CD4-positive, alpha-beta memory T cell (primary cell): ENCODE data around the gene SLC25A25. TPM values are rescaled to one million over a fixed set of nuclear protein-coding genes. Genes with fewer than 3 reads are reported as not detected.
A peak's percentile ranks its signal among the peaks of the same experiment; 100 is the strongest.
"Not testable (repeated sequence)": the region's sequence is repeated elsewhere in the genome, so short reads cannot be mapped to it uniquely, and the experiment has no call there.

Experiments used
- CTCF ChIA-PET: fragments of 350-600 bp; sonication (Branson Sonifier 250); formaldehyde crosslinking; loops from one replicate; lab custom pipeline; 2021; ENCODE audit warnings: inconsistent platforms; ENCODE audit not compliant: partially characterized antibody; lab: Charles Lee
- POLR2A ChIA-PET: fragments of 350-600 bp; sonication (Branson Sonifier 250); formaldehyde crosslinking; loops from one replicate; lab custom pipeline; 2021; ENCODE audit not compliant: partially characterized antibody; lab: Charles Lee
- DNase-seq, 5 donors: peaks; one replicate each; pipeline versions ENCODE4 v3.0.0 to v3.0.0-alpha.2; 2020 to 2022; ENCODE audit warnings: mixed read lengths in 1 of 5
- H3K27ac ChIP-seq: one replicate; pipeline ENCODE4 v1.7.0; 2013; ENCODE audit warnings: low read depth, low read length
- H3K27me3 ChIP-seq: 2 replicates; pipeline ENCODE4 v1.7.0; 2013; ENCODE audit warnings: mild to moderate bottlenecking, low read length, moderate library complexity; ENCODE audit not compliant: insufficient read depth
- H3K36me3 ChIP-seq: 2 replicates; pipeline ENCODE4 v1.7.0; 2013; ENCODE audit warnings: mild to moderate bottlenecking, low read length, moderate library complexity; ENCODE audit not compliant: insufficient read depth
- H3K4me1 ChIP-seq: 2 replicates; pipeline ENCODE4 v1.7.0; 2013; ENCODE audit warnings: mild to moderate bottlenecking, low read length, moderate library complexity; ENCODE audit not compliant: insufficient read depth
- H3K4me3 ChIP-seq, 2 donors: one replicate each; pipeline ENCODE4 v1.7.0; 2013; ENCODE audit warnings: low read length in 2 of 2, mild to moderate bottlenecking in 1 of 2
- H3K9me3 ChIP-seq, 2 donors: one replicate each; pipeline ENCODE4 v1.7.0; 2013; ENCODE audit warnings: low read length in 2 of 2, control low read depth in 1 of 2; ENCODE audit not compliant: control insufficient read depth in 1 of 2
- H3K27ac Mint-ChIP-seq, 7 donors: one replicate each; pipeline ENCODE4 v1.8.0; 2020 to 2021; ENCODE audit warnings: mixed read lengths in 7 of 7, mild to moderate bottlenecking in 6 of 7, inconsistent platforms in 3 of 7, moderate library complexity in 3 of 7
- H3K27me3 Mint-ChIP-seq, 2 donors: one replicate each; pipeline ENCODE4 v1.8.0; 2020 to 2021; ENCODE audit warnings: mixed read lengths in 2 of 2
- H3K36me3 Mint-ChIP-seq, 2 donors: one replicate each; pipeline ENCODE4 v1.8.0; 2020 to 2021; ENCODE audit warnings: mixed read lengths in 2 of 2, inconsistent platforms in 1 of 2, mild to moderate bottlenecking in 1 of 2
- H3K4me1 Mint-ChIP-seq, 4 donors: one replicate each; pipeline ENCODE4 v1.8.0; 2020 to 2021; ENCODE audit warnings: mixed read lengths in 4 of 4, mild to moderate bottlenecking in 1 of 4
- H3K4me3 Mint-ChIP-seq, 8 donors: one replicate each; pipeline ENCODE4 v1.8.0; 2020 to 2021; ENCODE audit warnings: mixed read lengths in 8 of 8, mild to moderate bottlenecking in 7 of 8, moderate library complexity in 6 of 8, inconsistent platforms in 3 of 8
- H3K9me3 Mint-ChIP-seq, 8 donors: one replicate each; pipeline ENCODE4 v1.8.0; 2020 to 2021; ENCODE audit warnings: mixed read lengths in 8 of 8, mild to moderate bottlenecking in 5 of 8, inconsistent platforms in 3 of 8, moderate library complexity in 1 of 8
- intact Hi-C: fragments of 100-400 bp; cut with micrococcal nuclease; formaldehyde crosslinking; loops from one replicate; pipeline ENCODE4 v1.15.1; 2023
- polyA plus RNA-seq, 2 donors: library from polyadenylated mRNA; unstranded; fragments of 300-500 nt; fragmentation: Illumina TruSeq; gene quantifications; one replicate each; pipeline ENCODE4 v1.2.3, GENCODE V29; 2021
- total RNA-seq, 2 experiments: library from RNA; stranded (reverse); gene quantifications; one replicate each; pipeline ENCODE4 v1.2.3, GENCODE V29; 2021

SLC25A25 gene
- total and polyA plus RNA-seq, 4 experiments from 2014 or later: 13.4 to 26.9 (median 19.8) TPM

- Histone ChIP-seq H3K4me1 (peaks cover 37% of the 10 kb centered on the region), H3K4me3 (peak overlapping the region; percentile 86 to 95), H3K9me3 (no peaks in the 10 kb centered on the region), H3K36me3 (peaks cover 12% of the 10 kb centered on the region), H3K27me3 (no peaks in the 10 kb centered on the region), H3K27ac (peak overlapping the region; percentile 81)
- Mint-ChIP-seq H3K4me1 (peaks cover 24 to 46% (median 33%) of the 10 kb centered on the region in 4 donors), H3K27ac (peak overlapping the region; percentile 98 to 100 (median 99)), H3K36me3 (peaks cover 0 to 20% of the 10 kb centered on the region in 2 donors), H3K9me3 (peaks cover 0 to 2% (median 0%) of the 10 kb centered on the region in 8 donors), H3K4me3 (peak overlapping the region; percentile 96 to 100 (median 99)), H3K27me3 (peaks cover 0 to 2% of the 10 kb centered on the region in 2 donors)
- ChIA-PET CTCF (interaction anchor here (0.6 to 2.2 kb wide), 8 partner anchors 10 to 665 kb away, joined by 3 to 10 read pairs (median 6); no protein-coding TSS in a partner anchor), POLR2A (interaction anchor here (0.6 to 2.5 kb wide), 15 partner anchors 8 to 520 kb away, joined by 3 to 21 read pairs (median 5); partner anchors contain the start of genes BBLN, GOLGA2, NAIF1 and SLC25A25)
- peak; percentile 90 to 94 (median 93) for DNase-seq
- intact Hi-C loops: loop anchor here (1.0 to 10.0 kb wide), 7 partner anchors 11 to 393 kb away; partner anchors contain the start of genes BBLN, CIZ1, COQ4 and NAIF1
Observed at GRCh38 chr9:128127990-128128835, 60.2 kb downstream of the SLC25A25 start.

GRCh38 chr9:128128836-128129590, 61.0 kb downstream of the SLC25A25 start:
- Histone ChIP-seq H3K4me3 (peak overlapping the region; percentile 86 to 95), H3K36me3 (peaks cover 6% of the 10 kb centered on the region), H3K9me3 (no peaks in the 10 kb centered on the region), H3K27ac (peak overlapping the region; percentile 81), H3K27me3 (no peaks in the 10 kb centered on the region), H3K4me1 (peaks cover 37% of the 10 kb centered on the region)
- CTCF ChIA-PET: interaction anchor here (0.6 to 2.2 kb wide), 9 partner anchors 11 to 666 kb away, joined by 3 to 10 read pairs (median 6); no protein-coding TSS in a partner anchor
- Mint-ChIP-seq H3K4me3 (peak overlapping the region; percentile 96 to 100 (median 99)), H3K27me3 (peaks cover 0 to 2% of the 10 kb centered on the region in 2 donors), H3K4me1 (peaks cover 24 to 46% (median 33%) of the 10 kb centered on the region in 4 donors), H3K27ac (peak overlapping the region; percentile 74 to 100 (median 95)), H3K9me3 (peaks cover 0 to 2% (median 0%) of the 10 kb centered on the region in 8 donors), H3K36me3 (peaks cover 0 to 15% of the 10 kb centered on the region in 2 donors)
- DNase-seq: peak in 1 of 5 donors; percentile 11
- POLR2A ChIA-PET: interaction anchor here (0.6 to 2.5 kb wide), 12 partner anchors 9 to 521 kb away, joined by 3 to 21 read pairs (median 6); partner anchors contain the start of genes BBLN, GOLGA2, NAIF1 and SLC25A25
- intact Hi-C loops: loop anchor here (1.0 to 10.0 kb wide), 7 partner anchors 12 to 394 kb away; partner anchors contain the start of genes BBLN, CIZ1, COQ4 and NAIF1

- intact Hi-C loops: loop anchor here (10.0 kb wide), 1 partner anchor 395 kb away; the partner anchor contains the start of gene TOR2A
- H3K27me3 Mint-ChIP-seq, H3K36me3 ChIP-seq, H3K27ac ChIP-seq, H3K27me3 ChIP-seq, H3K9me3 Mint-ChIP-seq, H3K4me3 ChIP-seq, H3K9me3 ChIP-seq: not testable (repeated sequence)
- POLR2A ChIA-PET: interaction anchor here (2.1 kb wide), 1 partner anchor 16 kb away, joined by 11 read pairs; no protein-coding TSS in a partner anchor
- CTCF ChIA-PET: interaction anchor here (0.8 to 2.2 kb wide), 4 partner anchors 12 to 31 kb away, joined by 3 to 10 read pairs (median 6); no protein-coding TSS in a partner anchor
- peak; percentile 22 to 62 (median 43) for DNase-seq
- peaks cover 20 to 40% (median 28%) of the 10 kb centered on the region in 4 donors for H3K4me1 Mint-ChIP-seq
- peak overlapping the region in 5 of 7 donors; percentile 29 to 100 (median 50) for H3K27ac Mint-ChIP-seq
- peaks cover 32% of the 10 kb centered on the region for H3K4me1 ChIP-seq
- H3K4me3 Mint-ChIP-seq: peak overlapping the region; percentile 62 to 100 (median 82)
- H3K36me3 Mint-ChIP-seq: peaks cover 0 to 11% of the 10 kb centered on the region in 2 donors
Observed at GRCh38 chr9:128129976-128130590, 62.1 kb downstream of the SLC25A25 start.

- DNase-seq, H3K9me3 ChIP-seq, H3K4me3 Mint-ChIP-seq, H3K27ac ChIP-seq, H3K27me3 ChIP-seq, POLR2A ChIA-PET, H3K36me3 ChIP-seq, H3K4me3 ChIP-seq, intact Hi-C loops, H3K9me3 Mint-ChIP-seq, H3K27me3 Mint-ChIP-seq, H3K36me3 Mint-ChIP-seq: not testable (repeated sequence)
- CTCF ChIA-PET: interaction anchor here (0.8 kb wide), 1 partner anchor 12 kb away, joined by 4 read pairs; no protein-coding TSS in a partner anchor
- H3K4me1 ChIP-seq: peaks cover 26% of the 10 kb centered on the region
- Mint-ChIP-seq H3K4me1 (peaks cover 17 to 35% (median 24%) of the 10 kb centered on the region in 4 donors), H3K27ac (peak overlapping the region in 1 of 7 donors; percentile 31)
Observed at GRCh38 chr9:128130651-128131050, 62.6 kb downstream of the SLC25A25 start.

GRCh38 chr9:128131346-128131745, 63.3 kb downstream of the SLC25A25 start:
- H3K36me3 Mint-ChIP-seq, H3K27me3 ChIP-seq, H3K4me3 ChIP-seq, DNase-seq, H3K36me3 ChIP-seq, H3K4me3 Mint-ChIP-seq, H3K27ac ChIP-seq, H3K9me3 ChIP-seq, H3K27me3 Mint-ChIP-seq, POLR2A ChIA-PET, CTCF ChIA-PET, H3K9me3 Mint-ChIP-seq, intact Hi-C loops: not testable (repeated sequence)
- peak overlapping the region in 1 of 7 donors; percentile 64 for H3K27ac Mint-ChIP-seq
- H3K4me1 ChIP-seq: peaks cover 20% of the 10 kb centered on the region
- peaks cover 12 to 29% (median 21%) of the 10 kb centered on the region in 4 donors for H3K4me1 Mint-ChIP-seq

- H3K9me3 ChIP-seq, H3K36me3 ChIP-seq, POLR2A ChIA-PET, H3K36me3 Mint-ChIP-seq, H3K27ac ChIP-seq, intact Hi-C loops, H3K27me3 Mint-ChIP-seq, H3K27ac Mint-ChIP-seq, DNase-seq, H3K27me3 ChIP-seq, H3K4me3 ChIP-seq, CTCF ChIA-PET, H3K4me3 Mint-ChIP-seq, H3K9me3 Mint-ChIP-seq: not testable (repeated sequence)
- H3K4me1 Mint-ChIP-seq: peaks cover 11 to 33% (median 22%) of the 10 kb centered on the region in 4 donors
- H3K4me1 ChIP-seq: peaks cover 14% of the 10 kb centered on the region
Observed at GRCh38 chr9:128132139-128132538, 64.1 kb downstream of the SLC25A25 start.
